Neutrophil (primary cell): ENCODE results near the gene PHF24.
"Not testable (repeated sequence)": the region's sequence is repeated elsewhere in the genome, so short reads cannot be mapped to it uniquely, and the experiment has no call there.

Experiments
- H3K27ac ChIP-seq: fragments of 200-600 bp; sonication (generic); 2 replicates; pipeline ENCODE4 v1.5.1; 2016; ENCODE audit warnings: mild to moderate bottlenecking, moderate library complexity
- H3K27me3 ChIP-seq: fragments of 200-600 bp; sonication (generic); 2 replicates; pipeline ENCODE4 v1.6.0; 2016; ENCODE audit warnings: mild to moderate bottlenecking
- H3K36me3 ChIP-seq: fragments of 200-600 bp; sonication (generic); 2 replicates; pipeline ENCODE4 v1.5.1; 2017
- H3K4me1 ChIP-seq, 2 experiments: fragments of 200-600 bp in 1 of 2; sonication (generic) in 1 of 2; 1 replicate in 1 of 2; 2 replicates in 1 of 2; pipeline versions ENCODE4 v1.5.1 to v1.6.1; 2013 to 2016; ENCODE audit warnings: low read depth in 1 of 2, low read length in 1 of 2, mild to moderate bottlenecking in 1 of 2, moderate library complexity in 1 of 2; ENCODE audit not compliant: control insufficient read depth in 1 of 2, insufficient read depth in 1 of 2
- H3K4me3 ChIP-seq, 2 experiments: fragments of 200-600 bp in 1 of 2; sonication (generic) in 1 of 2; 1 replicate in 1 of 2; 2 replicates in 1 of 2; pipeline ENCODE4 v1.5.1; 2013 to 2016; ENCODE audit warnings: low read depth in 1 of 2, low read length in 1 of 2, mild to moderate bottlenecking in 1 of 2, moderate library complexity in 1 of 2
- H3K9me3 ChIP-seq: fragments of 200-600 bp; sonication (generic); 2 replicates; pipeline ENCODE4 v1.5.1; 2016
- CTCF ChIP-seq: fragments of 200-600 bp; sonication (generic); IDR thresholded peaks from 2 replicates; pipeline ENCODE4 v1.5.1; 2016; ENCODE audit warnings: antibody characterized with exemption

The PHF24 gene

GRCh38 chr9:35010351-35010958, 52.4 kb downstream of the PHF24 start:
- H3K27ac ChIP-seq: no peak overlapping the region
- no peaks in the 10 kb centered on the region for H3K4me1 ChIP-seq
- H3K4me3 ChIP-seq: no peak overlapping the region
- TF ChIP-seq CTCF: no peak
- H3K9me3 ChIP-seq: no peaks in the 10 kb centered on the region
- no peaks in the 10 kb centered on the region for H3K36me3 ChIP-seq
- no peaks in the 10 kb centered on the region for H3K27me3 ChIP-seq

- no peaks in the 10 kb centered on the region for H3K4me1 ChIP-seq
- no peak overlapping the region for H3K4me3 ChIP-seq
- H3K27ac ChIP-seq: no peak overlapping the region
- H3K9me3 ChIP-seq: no peaks in the 10 kb centered on the region
- TF ChIP-seq CTCF: no peak
- H3K27me3 ChIP-seq: no peaks in the 10 kb centered on the region
- no peaks in the 10 kb centered on the region for H3K36me3 ChIP-seq
These were observed 56.4 kb downstream of the PHF24 start for GRCh38 chr9:35014517-35014916.

GRCh38 chr9:35023443-35023842, 65.4 kb downstream of the PHF24 start:
- not testable (repeated sequence) for H3K9me3 ChIP-seq, H3K36me3 ChIP-seq, H3K4me3 ChIP-seq, H3K27ac ChIP-seq, H3K27me3 ChIP-seq, H3K4me1 ChIP-seq

GRCh38 chr9:35026671-35027070, 68.6 kb downstream of the PHF24 start:
- Histone ChIP-seq H3K4me1 (no peaks in the 10 kb centered on the region), H3K4me3 (no peak overlapping the region), H3K36me3 (no peaks in the 10 kb centered on the region), H3K27ac (no peak overlapping the region), H3K9me3 (no peaks in the 10 kb centered on the region), H3K27me3 (no peaks in the 10 kb centered on the region)
- no peak for TF ChIP-seq CTCF

GRCh38 chr9:35027374-35027773, 69.3 kb downstream of the PHF24 start:
- no peaks in the 10 kb centered on the region for H3K4me1 ChIP-seq
- H3K36me3 ChIP-seq: no peaks in the 10 kb centered on the region
- no peak for TF ChIP-seq CTCF
- H3K27ac ChIP-seq: no peak overlapping the region
- H3K4me3 ChIP-seq: no peak overlapping the region
- H3K9me3 ChIP-seq: no peaks in the 10 kb centered on the region
- H3K27me3 ChIP-seq: no peaks in the 10 kb centered on the region

- no peak for TF ChIP-seq CTCF
- Histone ChIP-seq H3K27me3 (no peaks in the 10 kb centered on the region), H3K4me3 (no peak overlapping the region), H3K36me3 (no peaks in the 10 kb centered on the region), H3K9me3 (no peaks in the 10 kb centered on the region), H3K27ac (no peak overlapping the region), H3K4me1 (no peaks in the 10 kb centered on the region)
These were observed 69.8 kb downstream of the PHF24 start for GRCh38 chr9:35027860-35028259.
